Tibial nerve (tissue), 4 donors: ENCODE measurements around the gene CIT.

Source experiments
- CTCF ChIP-seq, 5 experiments: fragments of 200-600 bp in 3 of 5; fragments of 450-650 bp in 2 of 5; sonication (generic) in 3 of 5; IDR thresholded peaks; one replicate each; pipeline ENCODE4 v1.5.1; 2016 to 2019; ENCODE audit warnings: antibody characterized with exemption in 5 of 5, mild to moderate bottlenecking in 3 of 5, moderate library complexity in 2 of 5
- EP300 ChIP-seq, 2 donors: sonication (generic); formaldehyde crosslinking; IDR thresholded peaks; one replicate each; pipeline ENCODE4 v1.6.1; 2017; ENCODE audit warnings: antibody characterized with exemption in 2 of 2, mild to moderate bottlenecking in 1 of 2
- POLR2A ChIP-seq, 2 donors: fragments of 450-650 bp; IDR thresholded peaks; one replicate each; pipeline ENCODE4 v1.6.1; 2017; ENCODE audit warnings: antibody characterized with exemption in 2 of 2, mild to moderate bottlenecking in 2 of 2, moderate library complexity in 2 of 2

GRCh38 chr12:119684711-119685369 is 192.3 kb downstream of the CIT start:
- TF ChIP-seq CTCF (IDR thresholded peaks at IDR 0.05), result no peak
- TF ChIP-seq EP300 (IDR thresholded peaks at IDR 0.05), result peak in 1 of 2 donors; percentile 31
- TF ChIP-seq POLR2A (IDR thresholded peaks at IDR 0.05), result no peak
